ENCODE measurements around the gene ANKRD29. TPM values are rescaled to one million over a fixed set of nuclear protein-coding genes. Genes with fewer than 3 reads are reported as not detected.

ANKRD29 gene
- total and polyA plus RNA-seq, 2 of the 4 experiments (the other 2 are of a cell fraction): 0.18 to 0.31 TPM

DNA sequence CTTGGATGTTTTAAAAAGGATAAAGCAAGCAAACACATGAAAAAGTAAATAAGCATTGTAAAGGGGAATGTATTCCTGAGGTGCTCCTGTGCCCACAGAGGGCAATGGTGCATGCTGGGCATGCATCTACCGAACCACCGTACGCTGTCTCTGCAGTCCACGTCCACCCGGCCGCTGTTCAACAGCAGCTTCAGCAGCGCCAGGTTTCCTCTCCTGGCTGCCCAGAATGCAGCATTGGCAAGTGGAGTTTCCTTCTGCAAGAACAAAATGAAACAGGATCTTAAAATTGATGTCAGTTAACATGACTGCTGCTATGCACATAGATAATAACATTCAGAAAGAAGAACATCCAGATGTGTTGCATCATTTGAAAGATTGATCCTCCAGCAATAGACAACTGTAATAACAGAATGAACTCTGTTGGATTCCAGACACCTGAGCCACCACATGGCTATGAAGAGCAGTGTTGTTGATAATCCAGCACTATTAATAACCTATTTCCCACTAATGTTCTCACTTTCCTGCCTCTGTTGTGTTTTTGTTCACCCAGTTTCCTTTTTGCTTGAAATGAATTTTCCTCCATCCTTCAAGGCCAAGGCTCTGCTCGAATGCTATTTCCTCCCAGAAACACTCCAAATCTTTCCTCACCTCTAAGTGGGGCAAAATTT is 13.6 kb downstream of the ANKRD29 start:
- intact Hi-C loops (cut with micrococcal nuclease) (no loop called here), in situ Hi-C loops (cut with MboI; ENCODE audit: low sequenced_read_pairs) (no loop called here), dilution Hi-C loops (cut with HindIII; ENCODE audit: low sequenced_read_pairs, unreplicated experiment) (no loop called here)
- Histone ChIP-seq H2AK9ac (replicated peaks; ENCODE audit: low read depth, low read length, poor library complexity) (no peak overlapping the region), H3K18ac (ENCODE audit: low read depth, low read length) (no peak overlapping the region), H4K5ac (ENCODE audit: low read depth, low read length) (no peak overlapping the region), H3K9me3 (ENCODE audit: control insufficient read depth, insufficient read depth, low read length) (no peaks in the 10 kb centered on the region), H2AK5ac (ENCODE audit: low read depth, low read length) (no peak overlapping the region), H4K20me1 (ENCODE audit: insufficient read depth, low read length) (no peaks in the 10 kb centered on the region), H3K9ac (ENCODE audit: low read depth, low read length) (no peak overlapping the region), H3K4me2 (ENCODE audit: low read depth, low read length) (no peak overlapping the region), H3K27me3 (ENCODE audit: control insufficient read depth, insufficient read depth, low read length) (peaks cover 15% of the 10 kb centered on the region), H3K79me1 (ENCODE audit: low read depth in 1 of 2, low read length in 2 of 2) (no peaks in the 10 kb centered on the region), H2BK120ac (ENCODE audit: low read depth, low read length) (no peak overlapping the region), H3K56ac (ENCODE audit: extremely low read depth, insufficient read depth, low read length) (no peak overlapping the region), H2BK20ac (ENCODE audit: low read depth, low read length) (no peak overlapping the region), H3K9me1 (ENCODE audit: insufficient read depth, low read length) (no peaks in the 10 kb centered on the region), H3K23ac (ENCODE audit: low read depth, low read length) (no peak overlapping the region), H3K4ac (ENCODE audit: low read depth, low read length) (no peak overlapping the region), H3K4me1 (ENCODE audit: control insufficient read depth, insufficient read depth, low read length) (no peaks in the 10 kb centered on the region; the same call in none of the 2 replicates), H3K27ac (ENCODE audit: insufficient read depth, low read length) (no peak overlapping the region), H3K14ac (replicated peaks; ENCODE audit: low read depth, low read length) (no peak overlapping the region), H4K8ac (ENCODE audit: low read depth in 2 of 2, low read length in 2 of 2) (no peak overlapping the region), H4K91ac (ENCODE audit: insufficient read depth, low read depth, low read length) (no peak overlapping the region), H3K4me3 (ENCODE audit: insufficient read depth, low read depth, low read length) (no peak overlapping the region), H2AFZ (replicated peaks; ENCODE audit: low read length, poor library complexity) (no peak overlapping the region), H2BK15ac (ENCODE audit: low read depth, low read length) (no peak overlapping the region), H2BK5ac (ENCODE audit: low read depth, low read length, poor library complexity, severe bottlenecking) (no peak overlapping the region), H3K36me3 (ENCODE audit: control insufficient read depth, insufficient read depth, low read length) (no peaks in the 10 kb centered on the region)
- no peak for TF ChIP-seq FOS (IDR thresholded peaks at IDR 0.05; ENCODE audit: low read depth, low read length)
- TF ChIP-seq RFX5 (IDR thresholded peaks at IDR 0.05; ENCODE audit: low read depth, low read length): no peak
- no TSS peak for BruUV-seq (replicated peaks)
- ChIA-PET POLR2A (ENCODE audit: unreplicated experiment) (no interaction called here), CTCF (no interaction called here)
- 88% methylated on average over 7 of the region's 8 CpGs; no CpG with 5 or more reads in 1 of the 2 experiments for WGBS, 2 experiments (ENCODE audit: extremely low coverage in 2 of 2, insufficient read length in 1 of 2)
- ATAC-seq (ENCODE audit: low read depth): no peak
- no peak for DNase-seq

Measured in IMR-90 (cell line).